ENCODE results near the gene MRPL4. TPM values are rescaled to one million over a fixed set of nuclear protein-coding genes. Genes with fewer than 3 reads are reported as not detected.

MRPL4 gene
- total and polyA plus RNA-seq, 2 of the 13 experiments (the other 11 are each of a cell fraction or from before 2014, with no cell fraction given) = 40.6 to 42.5 TPM

DNA sequence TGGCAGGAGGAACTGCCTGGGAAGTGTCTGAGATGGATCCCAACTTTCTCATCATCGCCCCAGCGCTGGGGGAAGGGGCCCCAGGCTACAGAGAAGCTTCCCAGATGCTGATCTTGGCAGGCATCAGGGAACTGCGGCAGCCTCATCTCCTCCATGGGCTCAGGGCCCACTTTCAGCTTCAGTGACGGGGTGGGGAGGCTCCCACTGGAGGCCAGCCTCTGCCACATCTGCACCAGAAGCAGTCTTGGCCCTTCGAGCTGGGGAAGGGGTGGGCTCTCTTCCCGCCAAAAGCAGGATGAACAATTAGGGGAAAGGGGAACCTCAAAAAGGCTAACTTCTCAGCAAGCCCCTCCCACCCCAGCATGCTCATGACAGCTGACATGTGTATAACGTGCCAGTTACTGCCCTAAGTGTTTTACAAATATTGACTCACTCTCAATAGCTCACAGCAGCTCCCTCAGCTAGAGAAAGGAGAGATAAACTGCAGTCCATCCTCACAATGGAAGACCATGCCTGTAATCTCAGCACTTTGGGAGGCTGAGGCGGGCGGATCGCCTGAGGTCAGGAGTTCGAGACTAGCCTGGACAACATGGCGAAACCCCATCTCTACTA is 13.7 kb upstream of the MRPL4 start (continued):
- TF ChIP-seq, protein P1, sequence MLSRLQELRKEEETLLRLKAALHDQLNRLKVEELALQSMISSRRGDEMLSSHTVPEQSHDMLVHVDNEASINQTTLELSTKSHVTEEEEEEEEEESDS (CRISPR knock-in tag; IDR thresholded peaks at IDR 0.05; ENCODE audit: borderline replicate concordance) = no peak
- TF ChIP-seq TBX2 (CRISPR knock-in tag; IDR thresholded peaks at IDR 0.05; ENCODE audit: borderline replicate concordance) (peak; percentile 95), TEAD3 (CRISPR knock-in tag; optimal IDR thresholded peaks at IDR 0.05; ENCODE audit: borderline replicate concordance) (peak; percentile 73), SOX6 (IDR thresholded peaks at IDR 0.05) (no peak), SOX6 (CRISPR knock-in tag; IDR thresholded peaks at IDR 0.05) (peak; percentile 71), SRSF9 (IDR thresholded peaks at IDR 0.05; ENCODE audit: borderline replicate concordance, insufficient read depth, low read depth, low read length, poor library complexity, severe bottlenecking) (no peak), ZNF343 (CRISPR knock-in tag; IDR thresholded peaks at IDR 0.05) (no peak), RXRB (CRISPR knock-in tag; IDR thresholded peaks at IDR 0.05; ENCODE audit: borderline replicate concordance) (peak; percentile 82), ZNF747 (CRISPR knock-in tag; IDR thresholded peaks at IDR 0.05; ENCODE audit: borderline replicate concordance) (no peak), ZNF883 (CRISPR knock-in tag; IDR thresholded peaks at IDR 0.05; ENCODE audit: not compliant biosample characterization) (no peak), GABPB1 (CRISPR knock-in tag; IDR thresholded peaks at IDR 0.05) (no peak), CREB1 (IDR thresholded peaks at IDR 0.05) (no peak), CREB1 (CRISPR knock-in tag; IDR thresholded peaks at IDR 0.05) (peak; percentile 51; the same call in 1 of the 2 replicates), KMT2A (CRISPR knock-in tag; IDR thresholded peaks at IDR 0.05) (no peak), SOX13 (IDR thresholded peaks at IDR 0.05) (0 out of 2 replicates have a peak, but pooled peaks have one; percentile 24), SOX13 (CRISPR knock-in tag; conservative IDR thresholded peaks at IDR 0.05 in 1 of 2, IDR thresholded peaks at IDR 0.05 in 1 of 2) (peak in 1 of 2 experiments; percentile 83; a peak in 2 of 4 replicates), ZNF354B (CRISPR knock-in tag; IDR thresholded peaks at IDR 0.05) (no peak)
- TF ChIP-seq, protein P2, sequence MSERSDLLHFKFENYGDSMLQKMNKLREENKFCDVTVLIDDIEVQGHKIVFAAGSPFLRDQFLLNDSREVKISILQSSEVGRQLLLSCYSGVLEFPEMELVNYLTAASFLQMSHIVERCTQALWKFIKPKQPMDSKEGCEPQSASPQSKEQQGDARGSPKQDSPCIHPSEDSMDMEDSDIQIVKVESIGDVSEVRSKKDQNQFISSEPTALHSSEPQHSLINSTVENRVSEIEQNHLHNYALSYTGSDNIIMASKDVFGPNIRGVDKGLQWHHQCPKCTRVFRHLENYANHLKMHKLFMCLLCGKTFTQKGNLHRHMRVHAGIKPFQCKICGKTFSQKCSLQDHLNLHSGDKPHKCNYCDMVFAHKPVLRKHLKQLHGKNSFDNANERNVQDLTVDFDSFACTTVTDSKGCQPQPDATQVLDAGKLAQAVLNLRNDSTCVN (CRISPR knock-in tag; IDR thresholded peaks at IDR 0.05; ENCODE audit: borderline replicate concordance) = no peak
- TF ChIP-seq, protein P3, sequence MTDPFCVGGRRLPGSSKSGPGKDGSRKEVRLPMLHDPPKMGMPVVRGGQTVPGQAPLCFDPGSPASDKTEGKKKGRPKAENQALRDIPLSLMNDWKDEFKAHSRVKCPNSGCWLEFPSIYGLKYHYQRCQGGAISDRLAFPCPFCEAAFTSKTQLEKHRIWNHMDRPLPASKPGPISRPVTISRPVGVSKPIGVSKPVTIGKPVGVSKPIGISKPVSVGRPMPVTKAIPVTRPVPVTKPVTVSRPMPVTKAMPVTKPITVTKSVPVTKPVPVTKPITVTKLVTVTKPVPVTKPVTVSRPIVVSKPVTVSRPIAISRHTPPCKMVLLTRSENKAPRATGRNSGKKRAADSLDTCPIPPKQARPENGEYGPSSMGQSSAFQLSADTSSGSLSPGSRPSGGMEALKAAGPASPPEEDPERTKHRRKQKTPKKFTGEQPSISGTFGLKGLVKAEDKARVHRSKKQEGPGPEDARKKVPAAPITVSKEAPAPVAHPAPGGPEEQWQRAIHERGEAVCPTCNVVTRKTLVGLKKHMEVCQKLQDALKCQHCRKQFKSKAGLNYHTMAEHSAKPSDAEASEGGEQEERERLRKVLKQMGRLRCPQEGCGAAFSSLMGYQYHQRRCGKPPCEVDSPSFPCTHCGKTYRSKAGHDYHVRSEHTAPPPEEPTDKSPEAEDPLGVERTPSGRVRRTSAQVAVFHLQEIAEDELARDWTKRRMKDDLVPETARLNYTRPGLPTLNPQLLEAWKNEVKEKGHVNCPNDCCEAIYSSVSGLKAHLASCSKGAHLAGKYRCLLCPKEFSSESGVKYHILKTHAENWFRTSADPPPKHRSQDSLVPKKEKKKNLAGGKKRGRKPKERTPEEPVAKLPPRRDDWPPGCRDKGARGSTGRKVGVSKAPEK (CRISPR knock-in tag; IDR thresholded peaks at IDR 0.05; ENCODE audit: borderline replicate concordance) = no peak
- TF ChIP-seq, protein P4, sequence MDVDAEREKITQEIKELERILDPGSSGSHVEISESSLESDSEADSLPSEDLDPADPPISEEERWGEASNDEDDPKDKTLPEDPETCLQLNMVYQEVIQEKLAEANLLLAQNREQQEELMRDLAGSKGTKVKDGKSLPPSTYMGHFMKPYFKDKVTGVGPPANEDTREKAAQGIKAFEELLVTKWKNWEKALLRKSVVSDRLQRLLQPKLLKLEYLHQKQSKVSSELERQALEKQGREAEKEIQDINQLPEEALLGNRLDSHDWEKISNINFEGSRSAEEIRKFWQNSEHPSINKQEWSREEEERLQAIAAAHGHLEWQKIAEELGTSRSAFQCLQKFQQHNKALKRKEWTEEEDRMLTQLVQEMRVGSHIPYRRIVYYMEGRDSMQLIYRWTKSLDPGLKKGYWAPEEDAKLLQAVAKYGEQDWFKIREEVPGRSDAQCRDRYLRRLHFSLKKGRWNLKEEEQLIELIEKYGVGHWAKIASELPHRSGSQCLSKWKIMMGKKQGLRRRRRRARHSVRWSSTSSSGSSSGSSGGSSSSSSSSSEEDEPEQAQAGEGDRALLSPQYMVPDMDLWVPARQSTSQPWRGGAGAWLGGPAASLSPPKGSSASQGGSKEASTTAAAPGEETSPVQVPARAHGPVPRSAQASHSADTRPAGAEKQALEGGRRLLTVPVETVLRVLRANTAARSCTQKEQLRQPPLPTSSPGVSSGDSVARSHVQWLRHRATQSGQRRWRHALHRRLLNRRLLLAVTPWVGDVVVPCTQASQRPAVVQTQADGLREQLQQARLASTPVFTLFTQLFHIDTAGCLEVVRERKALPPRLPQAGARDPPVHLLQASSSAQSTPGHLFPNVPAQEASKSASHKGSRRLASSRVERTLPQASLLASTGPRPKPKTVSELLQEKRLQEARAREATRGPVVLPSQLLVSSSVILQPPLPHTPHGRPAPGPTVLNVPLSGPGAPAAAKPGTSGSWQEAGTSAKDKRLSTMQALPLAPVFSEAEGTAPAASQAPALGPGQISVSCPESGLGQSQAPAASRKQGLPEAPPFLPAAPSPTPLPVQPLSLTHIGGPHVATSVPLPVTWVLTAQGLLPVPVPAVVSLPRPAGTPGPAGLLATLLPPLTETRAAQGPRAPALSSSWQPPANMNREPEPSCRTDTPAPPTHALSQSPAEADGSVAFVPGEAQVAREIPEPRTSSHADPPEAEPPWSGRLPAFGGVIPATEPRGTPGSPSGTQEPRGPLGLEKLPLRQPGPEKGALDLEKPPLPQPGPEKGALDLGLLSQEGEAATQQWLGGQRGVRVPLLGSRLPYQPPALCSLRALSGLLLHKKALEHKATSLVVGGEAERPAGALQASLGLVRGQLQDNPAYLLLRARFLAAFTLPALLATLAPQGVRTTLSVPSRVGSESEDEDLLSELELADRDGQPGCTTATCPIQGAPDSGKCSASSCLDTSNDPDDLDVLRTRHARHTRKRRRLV (CRISPR knock-in tag; IDR thresholded peaks at IDR 0.05) = no peak

Measured in HepG2 (cell line).